CD4-positive, alpha-beta T cell treated with Interleukin-15 for 1 hour (primary cell): Measurements from ENCODE around the gene GRM8.
"Not testable (repeated sequence)": the region's sequence is repeated elsewhere in the genome, so short reads cannot be mapped to it uniquely, and the experiment has no call there.

Experiments used
- DNase-seq: peaks from one replicate; pipeline ENCODE4 v3.0.0-alpha.2; 2020

The GRM8 gene

DNA sequence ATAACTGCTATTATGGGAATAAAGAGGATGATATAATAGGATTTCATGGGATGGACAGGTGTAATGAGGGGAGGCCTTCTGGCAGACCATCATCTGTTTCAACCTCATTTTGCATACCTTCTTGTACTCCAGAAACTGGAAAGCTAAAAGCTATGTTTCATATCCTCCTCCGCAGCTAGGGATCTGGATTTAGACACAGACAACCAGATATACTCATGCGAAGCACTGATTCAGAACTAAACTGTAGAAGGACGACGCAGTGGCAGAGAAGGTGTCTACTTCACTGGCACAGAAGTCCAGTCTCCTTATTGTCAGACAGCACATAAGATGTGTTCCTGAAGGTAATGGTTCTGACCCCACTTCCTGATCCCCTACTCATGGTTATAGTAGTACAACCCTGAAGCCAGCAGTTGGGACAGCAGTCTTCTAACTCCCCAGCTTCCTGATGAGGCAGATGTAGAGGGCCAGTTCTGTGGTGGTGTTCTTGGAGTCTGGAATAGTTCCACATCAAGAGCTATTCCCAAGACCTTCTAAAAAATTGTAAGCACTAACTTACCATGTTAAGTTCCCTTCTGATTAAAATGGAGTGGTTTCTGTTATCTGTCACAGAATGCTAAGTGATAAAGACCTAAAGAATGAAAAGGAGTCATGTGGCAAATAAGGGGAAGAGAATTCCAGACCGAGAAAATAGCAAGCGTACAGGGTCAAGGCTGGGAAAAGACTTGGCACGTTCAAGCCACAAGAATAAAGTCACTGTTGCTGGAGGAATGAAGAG lies 550.3 kb downstream of the GRM8 start:
- no peak for DNase-seq

DNA sequence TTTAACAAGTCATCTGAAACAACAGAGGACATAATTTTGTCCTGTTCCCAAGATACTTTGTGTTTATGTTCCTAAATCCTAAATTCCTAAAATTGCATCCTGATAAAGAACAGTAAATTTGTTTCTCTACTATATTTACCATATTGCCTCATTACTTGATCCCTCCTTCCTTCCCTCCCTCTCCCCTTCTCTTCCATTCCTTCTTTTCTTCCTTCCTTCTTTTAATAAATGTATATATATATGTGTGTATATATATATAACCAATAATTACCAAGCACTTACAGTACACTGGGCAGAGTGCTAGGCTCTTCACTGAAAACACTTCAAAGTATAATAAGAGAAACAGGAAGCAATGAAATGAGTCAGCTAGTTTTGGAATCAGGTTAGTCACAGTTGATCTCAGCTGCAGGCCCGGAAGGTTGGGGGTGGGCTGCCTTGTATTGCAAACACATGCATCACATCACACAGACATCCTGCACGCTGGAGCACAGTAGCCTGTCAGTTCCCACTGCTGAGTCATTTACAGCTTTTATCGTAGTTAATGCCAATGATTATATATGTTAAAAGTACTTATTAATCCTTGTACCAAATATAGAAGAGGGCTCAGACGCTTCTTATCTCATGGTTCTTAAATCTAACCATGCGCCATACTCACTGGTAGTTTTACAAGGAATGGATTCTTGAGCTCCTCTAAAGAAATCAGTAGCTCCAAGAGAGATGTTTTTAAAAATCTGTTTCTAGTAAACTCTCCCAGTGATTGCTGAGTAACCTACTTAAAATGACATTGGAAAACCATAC lies 551.7 kb downstream of the GRM8 start:
- peak; percentile 65 for DNase-seq

DNA sequence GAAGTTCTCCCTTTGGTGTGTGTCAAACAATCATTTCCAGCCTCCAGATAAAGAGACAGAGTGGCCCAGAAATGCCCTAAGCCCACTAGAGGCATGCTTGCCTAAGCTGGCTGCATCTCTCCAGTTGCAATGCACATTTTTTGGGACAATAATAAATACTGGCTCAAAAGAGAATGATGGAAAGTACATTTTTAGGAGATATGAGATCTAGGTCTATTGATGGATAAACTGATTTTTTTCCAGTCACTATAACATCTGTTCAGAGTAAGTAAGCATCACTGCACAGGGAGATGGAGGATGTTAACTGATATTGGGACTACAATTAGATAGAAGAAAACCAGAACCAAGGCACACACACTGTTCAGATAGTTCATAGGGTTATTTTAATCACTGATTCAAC lies 553.0 kb downstream of the GRM8 start:
- DNase-seq = no peak

DNA sequence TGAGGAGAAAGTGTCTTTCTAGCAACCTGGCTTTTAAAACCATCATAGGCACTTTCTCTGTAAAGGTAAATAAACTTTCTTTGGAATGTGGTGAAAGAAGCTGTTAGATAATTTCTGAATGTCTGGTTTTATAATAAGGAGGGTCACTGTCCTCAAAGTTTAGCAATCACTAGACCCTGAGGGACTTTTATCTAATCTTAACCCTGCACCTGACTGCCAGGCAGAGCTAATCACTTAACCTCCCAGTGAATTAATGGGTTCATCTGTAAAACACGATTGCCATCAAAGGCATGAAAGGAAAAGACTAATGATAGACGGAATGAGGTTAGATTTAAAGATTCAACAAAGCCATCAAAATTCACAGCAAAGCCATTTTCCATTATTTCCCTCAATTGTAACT lies 553.8 kb downstream of the GRM8 start:
- no peak for DNase-seq

DNA sequence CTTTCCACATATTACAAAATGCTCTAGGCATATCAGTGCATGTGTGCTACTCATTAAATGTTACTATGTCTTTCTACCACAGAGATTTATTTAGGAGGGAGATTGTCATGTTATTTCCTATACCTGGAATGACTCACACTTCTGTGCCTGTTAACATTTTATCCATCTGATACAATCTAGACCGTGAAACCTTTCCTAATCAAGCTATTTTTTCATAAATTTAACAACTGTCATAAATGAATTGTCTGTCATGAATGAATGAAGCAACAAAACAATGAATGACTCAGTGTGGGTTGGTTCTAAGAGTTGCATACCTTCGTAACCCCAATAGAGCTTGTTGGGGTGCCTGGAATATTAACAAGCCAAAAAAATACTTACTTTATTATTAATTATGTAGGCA lies 554.3 kb downstream of the GRM8 start:
- no peak for DNase-seq

DNA sequence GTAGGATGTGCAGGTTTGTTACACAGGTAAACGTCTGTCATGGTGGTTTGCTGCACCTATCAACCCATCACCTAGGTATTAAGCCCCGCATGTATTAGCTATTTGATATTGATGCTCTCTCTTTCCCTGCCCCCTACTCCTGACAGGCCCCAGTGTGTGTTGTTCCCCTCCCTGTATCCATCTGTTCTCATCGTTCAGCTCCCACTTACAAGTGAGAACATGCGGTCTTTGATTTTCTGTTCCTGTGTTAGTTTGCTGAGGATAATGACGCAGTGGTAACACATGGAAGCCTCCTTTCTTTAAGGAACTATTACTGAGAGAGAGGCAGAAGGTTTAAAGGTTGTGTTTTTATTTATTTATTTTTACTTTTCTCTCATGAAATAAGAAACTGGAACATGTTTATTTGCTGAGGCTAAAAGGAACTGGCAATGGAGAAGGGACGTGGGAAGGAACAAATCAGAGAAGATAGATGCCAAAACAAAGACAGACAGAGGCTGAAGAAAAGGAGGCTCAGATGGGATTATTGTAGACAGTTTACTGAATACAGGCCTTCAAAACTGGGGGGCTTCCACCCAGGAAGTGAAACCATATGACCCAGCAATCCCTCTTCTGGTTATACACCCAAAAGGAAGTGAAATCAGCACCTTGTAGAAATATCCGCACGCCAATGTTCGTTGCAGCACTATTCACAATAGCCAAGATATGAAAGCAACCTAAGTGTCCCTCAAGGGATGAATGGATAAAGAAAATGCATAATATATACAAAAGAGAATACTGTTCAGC lies 556.3 kb downstream of the GRM8 start:
- no peak for DNase-seq

DNA sequence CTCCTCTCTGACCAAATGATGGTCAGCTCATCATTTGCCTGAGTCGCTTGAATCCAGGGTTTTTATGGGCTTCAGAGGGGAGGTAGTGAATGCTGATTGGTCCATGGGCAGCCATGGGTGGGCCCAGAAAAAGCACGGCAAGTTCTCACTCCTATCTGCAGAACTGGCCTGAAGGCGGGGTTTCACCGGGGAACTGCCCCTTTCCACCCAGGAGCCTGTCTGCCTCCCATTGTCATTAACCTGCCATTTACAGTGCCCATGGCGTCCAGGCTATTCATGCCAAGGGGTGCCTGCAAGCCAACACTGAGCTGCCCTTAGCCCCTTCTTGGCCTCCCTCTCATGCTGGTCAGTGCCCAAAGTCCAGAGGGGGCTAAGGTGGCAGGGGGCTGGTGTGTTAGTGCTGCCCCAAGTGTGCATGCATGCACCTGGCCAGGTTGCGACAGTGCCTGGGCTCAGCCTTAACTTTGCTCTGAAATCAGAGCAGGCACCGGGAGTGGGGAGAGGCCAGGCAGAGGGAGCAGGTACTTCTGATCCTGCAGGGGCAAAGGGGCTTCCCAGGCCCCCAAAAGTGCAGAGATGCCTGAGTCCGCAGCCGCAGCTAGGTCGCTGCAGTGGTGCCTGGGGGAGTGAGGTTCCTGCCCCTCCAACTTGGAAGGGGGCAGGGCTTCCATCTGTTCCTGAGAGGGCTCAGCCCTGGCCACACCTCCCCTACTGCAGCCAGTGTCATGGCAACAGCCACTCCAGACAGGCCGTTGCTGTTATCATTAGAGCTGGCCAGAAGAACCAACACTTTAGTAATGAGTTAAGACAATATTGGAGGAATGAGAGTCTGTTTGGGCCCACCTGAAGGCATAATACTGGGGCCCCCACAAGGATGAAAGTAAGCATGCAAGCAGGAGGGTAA lies 561.6 kb downstream of the GRM8 start:
- no peak for DNase-seq

DNA sequence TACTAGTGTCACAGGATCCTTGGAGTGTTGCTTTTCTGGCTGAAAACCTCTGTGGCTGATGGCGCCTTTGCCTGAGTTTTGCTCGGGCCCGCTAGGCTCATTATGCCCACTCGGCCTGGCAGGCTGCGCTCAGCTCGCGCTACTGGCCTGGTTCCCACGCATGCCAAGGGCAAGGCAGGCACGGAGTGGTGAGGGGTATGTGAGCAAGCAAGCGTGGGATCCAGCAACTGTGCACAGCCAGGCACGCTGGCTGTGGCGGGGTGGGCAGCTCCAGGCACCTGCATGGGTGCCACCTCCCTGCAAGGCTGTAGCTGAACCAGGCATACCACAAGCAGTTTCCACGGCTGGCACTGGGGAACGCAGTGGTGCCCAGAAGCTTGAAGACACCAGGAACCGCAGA lies 562.6 kb downstream of the GRM8 start:
- no peak for DNase-seq

DNA sequence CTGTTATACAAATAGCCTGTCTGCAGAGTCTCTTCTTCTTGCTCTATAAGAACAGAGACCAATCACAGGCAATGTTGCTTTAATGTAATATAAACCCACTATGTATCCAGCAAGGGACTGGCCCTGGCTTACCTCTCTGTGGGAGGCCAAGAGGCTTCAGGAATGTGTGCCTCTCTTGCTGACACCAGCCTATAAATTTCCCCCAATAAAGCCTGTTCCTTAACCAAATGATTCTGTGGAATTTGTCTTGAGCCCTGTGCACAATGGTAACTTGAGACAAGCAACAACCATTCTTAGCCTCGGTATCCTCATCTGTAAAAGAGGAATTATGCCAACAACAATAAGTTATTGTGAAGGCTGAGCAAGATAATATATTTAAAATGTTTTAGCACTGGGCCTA lies 563.7 kb downstream of the GRM8 start:
- DNase-seq = no peak

DNA sequence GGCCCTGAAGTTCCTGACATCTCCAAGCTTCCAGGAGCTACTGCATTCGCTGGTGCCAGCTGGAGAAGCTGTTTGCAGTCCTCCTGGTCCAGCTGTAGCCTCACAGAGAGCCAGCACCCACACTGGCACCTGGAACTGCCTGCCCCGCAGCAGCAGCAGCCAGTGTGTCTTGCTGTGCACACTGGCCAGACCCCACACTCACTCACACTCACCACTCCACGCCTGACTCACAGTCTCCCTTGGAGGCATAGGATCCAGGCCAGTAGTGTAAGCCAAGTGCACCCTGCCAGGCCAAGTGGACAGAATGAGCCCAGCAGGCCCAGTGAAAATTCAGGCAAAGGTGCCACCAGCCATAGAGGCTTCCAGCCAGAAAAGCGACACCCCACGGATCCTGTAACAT lies 566.3 kb downstream of the GRM8 start:
- no peak for DNase-seq

DNA sequence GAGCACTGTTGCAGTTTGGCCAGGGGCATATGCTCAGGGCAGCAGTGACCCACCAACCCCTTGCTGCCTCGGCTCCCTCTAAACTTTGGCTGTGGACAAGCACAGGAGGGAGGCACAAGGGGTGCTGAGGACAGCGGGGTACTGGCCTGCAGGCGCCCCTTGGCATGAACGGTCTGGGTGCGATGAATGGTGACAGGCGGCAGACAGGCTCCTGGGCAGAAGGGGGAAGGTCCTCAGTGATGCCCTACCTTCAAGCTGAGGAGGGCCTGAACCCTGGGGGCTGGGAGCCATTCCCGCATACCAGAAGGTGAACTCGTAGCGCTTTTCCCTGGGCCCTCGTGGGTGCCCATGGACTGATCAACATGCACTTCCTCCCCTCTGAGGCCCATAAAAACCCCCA lies 567.1 kb downstream of the GRM8 start:
- no peak for DNase-seq

DNA sequence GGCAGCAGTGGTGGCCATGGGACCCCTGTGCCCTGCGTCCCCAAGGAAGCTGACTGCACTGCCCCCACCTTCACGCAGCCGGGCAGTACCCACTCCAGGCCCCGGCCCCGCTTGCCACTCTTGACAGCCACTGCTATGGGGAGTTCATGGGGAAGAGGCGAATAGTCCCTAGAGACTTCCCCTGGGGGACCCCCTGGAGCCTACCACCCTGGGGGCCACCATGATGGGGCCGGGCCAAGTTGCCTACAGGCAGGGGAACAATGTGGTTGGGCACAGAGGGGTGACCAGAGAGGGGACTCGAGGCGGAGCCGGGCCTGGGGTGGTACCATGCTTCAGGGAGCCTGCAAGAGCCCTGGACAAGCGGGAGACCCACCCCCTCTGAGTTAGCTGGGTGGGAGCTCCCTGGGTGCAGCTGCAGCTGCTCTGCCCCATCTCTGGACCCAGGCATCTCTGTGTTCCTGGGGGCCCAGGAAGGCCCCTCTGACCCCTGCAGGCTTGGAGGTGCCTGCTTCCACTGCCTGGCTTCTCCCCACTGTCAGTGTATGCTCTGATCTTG lies 567.6 kb downstream of the GRM8 start:
- DNase-seq = no peak

DNA sequence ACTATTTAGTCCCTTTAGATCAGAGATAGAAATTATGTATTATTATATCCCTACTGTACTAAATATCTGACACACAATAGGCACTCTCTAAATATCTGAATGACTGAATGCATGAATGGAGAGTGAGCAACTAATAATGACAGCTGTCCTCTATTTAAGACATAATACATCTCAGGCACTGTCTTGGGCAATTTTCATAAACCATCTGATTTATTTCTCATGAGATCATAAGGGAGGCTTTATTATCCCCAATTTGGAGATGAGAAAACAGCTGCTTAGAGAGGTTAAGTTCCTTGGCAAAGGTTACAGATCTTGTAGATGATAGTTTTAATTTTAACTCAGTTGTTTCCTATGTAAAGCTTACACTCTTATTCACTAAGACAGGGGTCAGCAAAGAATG lies 570.6 kb downstream of the GRM8 start:
- DNase-seq = no peak

DNA sequence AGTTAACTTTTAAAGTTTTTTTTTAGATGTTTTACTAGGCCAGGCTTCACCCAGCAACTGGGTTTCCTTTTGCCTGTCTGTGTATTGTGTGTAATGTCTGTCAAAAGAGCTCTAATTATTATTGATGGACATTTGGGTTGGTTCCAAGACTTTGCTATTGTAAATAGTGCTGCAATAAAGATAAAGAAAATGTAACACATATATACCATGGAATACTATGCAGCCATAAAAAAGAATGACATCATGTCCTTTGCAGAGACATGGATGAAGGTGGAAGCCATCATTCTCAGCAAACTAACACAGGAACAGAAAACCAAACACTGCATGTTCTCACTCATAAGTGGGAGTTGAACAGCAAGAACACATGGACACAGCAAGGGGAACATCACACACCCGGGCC lies 584.0 kb downstream of the GRM8 start:
- not testable (repeated sequence) for DNase-seq

DNA sequence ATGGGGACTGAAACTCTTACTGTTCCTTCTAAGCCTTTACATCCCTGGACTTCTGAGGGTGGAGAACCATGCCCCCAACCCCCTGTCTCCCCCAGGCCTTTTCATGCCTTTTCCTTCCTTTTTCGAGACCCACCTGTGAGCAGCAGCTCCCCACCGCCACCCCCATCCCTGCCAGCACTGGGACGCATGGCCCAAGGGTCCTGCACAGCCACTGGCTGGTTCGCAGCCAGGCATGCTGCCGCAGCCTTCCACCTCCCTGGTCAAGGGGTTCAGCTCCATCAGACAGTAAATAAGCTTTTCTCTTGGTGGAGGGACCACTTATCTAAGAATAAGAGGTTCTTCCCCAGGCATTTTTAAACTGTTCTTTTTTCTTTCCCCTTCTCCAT lies 584.4 kb downstream of the GRM8 start:
- DNase-seq = no peak

DNA sequence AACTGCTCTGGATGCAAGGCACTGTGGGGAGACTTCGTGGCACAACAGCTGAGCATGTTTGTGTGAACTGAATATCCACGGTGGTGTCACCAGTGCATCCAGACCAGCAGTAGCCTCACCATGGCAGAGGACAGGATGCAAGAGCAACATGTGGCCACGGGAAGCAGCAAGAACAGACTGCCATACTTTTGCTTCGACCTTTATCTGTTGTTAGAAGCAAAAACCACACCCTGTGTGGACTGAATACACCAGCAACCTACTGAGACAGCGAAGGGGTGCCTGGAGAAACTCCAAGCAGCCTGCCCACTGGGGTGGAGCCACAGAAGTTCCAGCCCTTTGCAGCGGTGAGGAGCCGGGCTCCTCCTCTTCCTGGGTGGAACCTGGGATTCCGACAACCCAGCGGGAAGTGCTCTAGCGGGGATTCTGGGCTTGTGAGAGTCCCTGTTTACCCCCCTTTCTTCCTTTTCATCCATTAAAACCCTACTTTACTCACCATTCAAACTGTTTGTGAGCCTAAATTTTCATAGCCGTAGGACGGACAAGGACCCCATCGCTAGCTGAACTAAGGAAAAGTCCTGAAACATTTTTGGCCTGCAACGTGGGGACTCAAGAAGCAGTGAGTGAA lies 584.9 kb downstream of the GRM8 start:
- DNase-seq = no peak

DNA sequence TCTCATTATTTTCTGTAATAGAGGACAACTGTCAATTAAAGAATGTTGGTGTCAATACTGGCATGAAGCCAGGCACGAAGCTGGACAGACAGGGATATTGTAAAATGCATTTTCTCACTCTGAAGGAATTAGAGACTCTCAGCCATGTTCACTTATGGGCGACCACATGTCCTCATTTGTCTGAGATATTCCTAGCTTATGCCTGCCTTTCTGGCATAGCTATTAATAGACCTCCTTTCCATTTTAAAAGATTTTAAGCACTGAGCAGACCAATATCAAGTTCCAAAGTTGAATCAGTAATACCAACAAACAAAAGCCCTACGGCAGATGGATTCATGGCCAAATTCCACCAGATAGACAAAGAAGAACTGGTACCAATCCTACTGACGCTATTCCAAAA lies 589.9 kb downstream of the GRM8 start:
- no peak for DNase-seq

DNA sequence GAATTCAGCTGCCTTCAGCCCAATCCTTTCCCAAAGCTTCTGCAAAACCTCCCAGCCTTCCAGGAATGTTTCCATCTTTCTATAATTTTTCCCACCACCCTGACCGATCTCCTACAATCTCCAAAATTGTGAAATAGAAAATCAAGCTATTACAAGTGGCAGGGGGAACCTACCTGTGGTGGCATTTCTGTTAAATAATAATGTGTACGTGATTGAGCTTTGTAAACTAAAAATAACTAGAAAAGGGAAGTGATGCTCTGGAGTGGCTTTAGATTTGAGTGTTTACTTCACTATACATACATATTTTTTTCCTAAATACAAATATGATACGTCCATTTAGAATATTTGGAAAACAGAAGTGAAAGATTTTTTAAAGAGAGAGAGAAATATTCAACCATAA lies 593.6 kb downstream of the GRM8 start:
- DNase-seq = no peak

DNA sequence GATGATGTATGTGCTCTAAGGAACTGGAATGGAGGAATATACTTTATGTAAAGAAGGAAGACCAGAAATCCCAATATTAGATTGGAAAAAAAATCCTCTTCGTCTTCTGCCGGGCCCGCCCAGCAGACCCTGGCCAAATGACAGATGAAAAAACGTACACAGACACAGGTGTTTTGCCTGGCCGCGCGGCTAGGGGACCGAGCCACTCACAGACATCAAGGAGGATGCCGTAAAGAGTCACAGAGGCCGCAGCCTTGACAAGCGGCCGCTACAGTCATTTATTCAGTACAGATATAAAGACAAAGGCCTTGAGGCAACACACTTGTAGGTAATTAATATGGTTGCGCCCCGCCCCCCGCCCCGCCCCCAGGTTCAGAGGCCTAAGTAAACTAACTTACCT lies 594.1 kb downstream of the GRM8 start:
- DNase-seq = no peak

DNA sequence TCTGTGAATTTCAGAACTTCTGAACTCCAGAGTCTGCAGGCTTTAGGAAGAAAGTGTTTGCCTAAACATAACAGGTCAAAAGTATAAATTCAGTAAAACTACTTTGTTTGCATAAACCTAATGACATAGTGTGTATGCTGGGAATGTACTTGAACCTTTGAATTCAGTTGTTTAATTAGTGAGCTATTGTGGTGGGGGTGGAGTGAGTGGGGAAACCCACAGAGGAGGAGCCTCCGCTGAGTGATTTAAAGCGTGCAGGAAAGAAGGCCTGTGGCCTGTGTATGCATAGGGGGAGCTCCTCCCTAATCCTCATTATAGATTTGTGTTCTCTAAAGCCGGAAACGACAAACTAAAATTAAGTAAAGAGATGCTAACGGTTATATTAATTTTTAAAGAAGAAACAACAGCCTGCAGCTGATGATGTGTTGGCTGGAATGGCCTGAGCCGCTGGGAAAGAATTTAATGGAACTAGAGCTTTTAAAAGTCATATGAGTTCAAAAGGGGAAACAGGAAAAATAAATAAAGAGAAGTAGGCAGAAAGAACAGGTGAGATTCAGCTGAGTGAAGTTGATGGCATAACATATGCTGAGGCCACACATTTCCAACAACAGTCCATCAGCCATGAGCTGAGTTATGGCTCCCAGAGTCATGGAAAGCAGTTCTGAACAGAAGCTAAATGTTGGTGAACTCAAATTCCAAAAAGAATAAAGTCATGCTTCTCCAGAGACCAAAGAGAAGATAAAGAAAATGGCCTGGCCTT lies 595.0 kb downstream of the GRM8 start:
- DNase-seq = no peak

DNA sequence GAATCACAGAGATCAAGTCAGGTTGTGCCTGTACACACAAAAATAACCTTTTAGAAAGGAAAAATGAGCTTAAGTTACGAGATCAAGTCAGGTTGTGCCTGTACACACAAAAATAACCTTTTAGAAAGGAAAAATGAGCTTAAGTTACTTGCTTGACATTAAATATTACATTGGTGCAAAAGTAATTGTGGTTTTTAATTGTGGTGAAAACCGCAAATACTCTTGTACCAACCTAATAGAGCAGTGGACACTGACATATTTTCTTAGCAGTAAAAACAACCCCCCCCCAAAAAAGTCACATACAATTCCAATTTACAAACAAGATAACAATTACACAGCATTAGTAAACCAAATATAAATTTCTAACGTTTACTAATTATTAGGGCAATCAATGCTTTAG lies 595.6 kb downstream of the GRM8 start:
- DNase-seq = no peak
